ENCODE results near the gene KRTAP5-3. TPM values are rescaled to one million over a fixed set of nuclear protein-coding genes. Genes with fewer than 3 reads are reported as not detected.
"Not testable (repeated sequence)": the region's sequence is repeated elsewhere in the genome, so short reads cannot be mapped to it uniquely, and the experiment has no call there.

KRTAP5-3 gene
- total RNA-seq, 1 donor from 2014 or later, result not detected

GRCh38 chr11:1597331-1597993 lies 10.8 kb downstream of the KRTAP5-3 start:
- peaks cover 12% of the 10 kb centered on the region for H3K4me1 ChIP-seq
- no peak overlapping the region for H3K27ac ChIP-seq (replicated peaks)
- TF ChIP-seq CTCF (IDR thresholded peaks at IDR 0.05; ENCODE audit: borderline replicate concordance), result no peak
- H3K27me3 ChIP-seq (ENCODE audit: low read depth), result peaks cover 41% of the 10 kb centered on the region
- no peaks in the 10 kb centered on the region for H3K9me3 ChIP-seq (replicated peaks)
- no peaks in the 10 kb centered on the region for H3K36me3 ChIP-seq
- no peak for DNase-seq
- no peak overlapping the region for H3K4me3 ChIP-seq
- intact Hi-C loops (cut with micrococcal nuclease), result no loop called here

- intact Hi-C loops (cut with micrococcal nuclease); H3K36me3 ChIP-seq; DNase-seq; H3K4me3 ChIP-seq; H3K27ac ChIP-seq (replicated peaks); H3K9me3 ChIP-seq (replicated peaks): not testable (repeated sequence)
- peaks cover 12% of the 10 kb centered on the region for H3K4me1 ChIP-seq
- H3K27me3 ChIP-seq (ENCODE audit: low read depth), result peaks cover 33% of the 10 kb centered on the region
Measured at GRCh38 chr11:1596576-1597121, 11.6 kb downstream of the KRTAP5-3 start.

DNA sequence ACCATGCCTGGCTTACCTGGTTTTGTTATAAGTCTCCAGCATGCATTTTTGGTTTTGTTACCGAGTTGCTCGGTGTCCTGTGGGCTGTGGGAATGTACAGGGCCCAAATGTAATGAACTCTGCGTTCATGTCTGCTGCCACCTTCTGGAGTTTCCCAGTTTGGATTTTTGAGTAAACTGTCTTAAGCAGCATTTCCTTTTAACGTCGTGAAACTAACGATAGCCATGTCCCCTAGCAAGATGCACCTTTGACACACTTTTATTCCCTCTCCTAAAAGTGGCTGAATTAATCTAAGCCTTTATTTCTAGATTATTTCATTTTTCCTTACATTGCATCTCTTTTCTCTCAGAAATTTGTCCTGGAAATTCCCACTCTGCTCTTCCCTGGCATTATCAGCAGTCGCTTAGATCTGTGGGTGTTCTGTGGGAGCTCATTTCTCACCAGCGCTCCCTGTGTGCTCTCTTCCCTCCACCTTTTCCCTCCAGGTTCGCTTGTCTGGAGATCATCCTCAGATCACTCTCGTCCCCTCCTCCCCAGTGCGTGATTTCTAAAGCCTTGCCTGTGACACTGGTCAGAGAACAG lies 12.2 kb downstream of the KRTAP5-3 start:
- intact Hi-C loops (cut with micrococcal nuclease); H3K36me3 ChIP-seq; DNase-seq; H3K27ac ChIP-seq (replicated peaks); H3K4me3 ChIP-seq; H3K9me3 ChIP-seq (replicated peaks): not testable (repeated sequence)
- H3K27me3 ChIP-seq (ENCODE audit: low read depth), result peaks cover 32% of the 10 kb centered on the region
- H3K4me1 ChIP-seq, result peaks cover 12% of the 10 kb centered on the region

DNA sequence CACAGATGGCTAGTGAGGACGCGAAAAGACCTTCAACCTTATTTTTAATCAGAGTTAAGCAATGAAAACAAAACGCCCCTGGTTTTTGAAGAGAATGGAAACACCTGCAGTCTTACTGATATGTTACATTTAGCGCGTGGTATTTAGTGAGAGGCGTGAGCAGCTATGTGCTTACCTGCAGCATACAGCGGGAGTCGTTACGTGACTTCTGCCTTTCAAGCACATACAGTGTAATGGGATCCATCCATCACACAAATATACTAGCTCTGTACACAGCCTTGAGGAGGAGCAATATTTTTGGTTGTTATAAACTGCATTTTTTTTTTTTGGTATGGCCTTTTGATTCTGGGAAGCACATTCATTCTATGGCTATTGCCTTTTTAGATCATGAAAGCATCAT lies 15.6 kb downstream of the KRTAP5-3 start:
- Histone ChIP-seq H3K27me3 (ENCODE audit: low read depth) (peaks cover 13% of the 10 kb centered on the region), H3K4me1 (peaks cover 20% of the 10 kb centered on the region), H3K36me3 (no peaks in the 10 kb centered on the region), H3K27ac (replicated peaks) (no peak overlapping the region), H3K9me3 (replicated peaks) (no peaks in the 10 kb centered on the region), H3K4me3 (no peak overlapping the region)
- intact Hi-C loops (cut with micrococcal nuclease), result no loop called here
- TF ChIP-seq CTCF (IDR thresholded peaks at IDR 0.05; ENCODE audit: borderline replicate concordance), result no peak
- no peak for DNase-seq

DNA sequence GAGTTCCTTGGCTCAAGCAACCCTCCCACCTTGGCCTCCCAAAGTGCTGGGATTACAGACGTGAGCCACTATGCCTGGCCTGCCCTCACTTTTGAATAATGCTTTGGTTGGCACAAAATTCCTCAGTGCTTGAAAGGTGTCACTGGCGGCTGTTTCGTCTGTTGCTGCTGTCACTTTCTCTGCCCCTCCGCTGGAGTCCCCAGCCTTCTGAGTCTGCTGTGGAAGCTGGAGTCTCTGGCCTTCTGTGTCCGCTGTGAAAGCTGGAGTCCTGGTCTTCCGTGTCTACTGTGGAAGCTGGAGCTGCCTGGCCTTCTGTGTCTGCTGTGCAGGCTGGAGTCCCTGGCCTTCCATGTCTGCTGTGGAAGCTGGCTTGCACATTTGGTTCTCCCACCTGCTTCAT lies 18.3 kb downstream of the KRTAP5-3 start:
- Histone ChIP-seq H3K27me3 (ENCODE audit: low read depth) (no peaks in the 10 kb centered on the region), H3K27ac (replicated peaks) (peak overlapping the region; percentile 60), H3K36me3 (no peaks in the 10 kb centered on the region), H3K4me1 (peaks cover 7% of the 10 kb centered on the region), H3K4me3 (no peak overlapping the region), H3K9me3 (replicated peaks) (no peaks in the 10 kb centered on the region)
- no peak for TF ChIP-seq CTCF (IDR thresholded peaks at IDR 0.05; ENCODE audit: borderline replicate concordance)
- intact Hi-C loops (cut with micrococcal nuclease), result no loop called here
- no peak for DNase-seq

DNA sequence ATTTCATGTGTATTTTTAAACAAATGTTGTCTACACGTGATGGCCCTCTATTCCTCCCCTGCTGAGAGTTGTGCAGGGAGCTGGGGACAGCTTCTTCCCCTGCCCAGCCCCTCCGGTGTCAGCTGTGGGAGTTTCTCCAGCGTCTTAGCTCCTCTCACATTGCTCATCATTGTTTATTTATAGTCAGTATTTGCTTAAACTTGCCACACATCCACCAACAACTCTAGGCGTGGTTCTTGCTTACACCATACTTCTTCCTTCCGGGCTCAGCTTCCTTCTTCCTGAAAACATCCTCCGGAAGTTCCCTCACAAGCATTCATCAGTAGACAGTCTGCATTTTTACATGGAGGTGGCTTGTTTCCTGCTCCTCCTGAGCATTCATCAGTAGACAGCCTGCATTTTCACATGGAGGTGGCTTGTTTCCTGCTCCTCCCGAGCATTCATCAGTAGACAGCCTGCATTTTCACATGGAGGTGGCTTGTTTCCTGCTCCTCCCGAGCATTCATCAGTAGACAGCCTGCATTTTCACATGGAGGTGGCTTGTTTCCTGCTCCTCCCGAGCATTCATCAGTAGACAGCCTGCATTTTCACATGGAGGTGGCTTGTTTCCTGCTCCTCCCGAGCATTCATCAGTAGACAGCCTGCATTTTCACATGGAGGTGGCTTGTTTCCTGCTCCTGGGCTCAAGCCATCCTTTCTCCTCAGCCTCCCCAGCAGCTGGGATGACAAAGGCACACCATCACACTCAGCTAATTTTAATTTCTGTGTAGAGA lies 18.9 kb downstream of the KRTAP5-3 start:
- H3K4me1 ChIP-seq; H3K4me3 ChIP-seq; intact Hi-C loops (cut with micrococcal nuclease); H3K9me3 ChIP-seq (replicated peaks); H3K27me3 ChIP-seq (ENCODE audit: low read depth); DNase-seq; H3K36me3 ChIP-seq: not testable (repeated sequence)
- peak overlapping the region; percentile 60 for H3K27ac ChIP-seq (replicated peaks)

Data from left ventricle myocardium inferior (tissue), 1 donor.